HepG2 (cell line): Measurements from ENCODE around the gene GMEB2. TPM values are rescaled to one million over a fixed set of nuclear protein-coding genes. Genes with fewer than 3 reads are reported as not detected.

Experiments
- ARID3A ChIP-seq: IDR thresholded peaks from 2 replicates; pipeline ENCODE4 v1.6.1; 2012; ENCODE audit warnings: low read depth, low read length, improper control_type of control experiment
- CHD4 ChIP-seq: fragments of 200-600 bp; sonication (generic); IDR thresholded peaks from 2 replicates; pipeline ENCODE4 v1.7.0; 2017; ENCODE audit warnings: mild to moderate bottlenecking, low read length, borderline replicate concordance
- FLYWCH1 ChIP-seq: sonication (generic); formaldehyde crosslinking; IDR thresholded peaks from 2 replicates; pipeline ENCODE4 v1.8.1; 2023; ENCODE audit warnings: mild to moderate bottlenecking, missing genetic modification reagents
- ISL2 ChIP-seq: sonication (generic); formaldehyde crosslinking; IDR thresholded peaks from 2 replicates; pipeline ENCODE4 v1.5.0; 2020; ENCODE audit warnings: missing genetic modification reagents
- KMT2A ChIP-seq: sonication (generic); formaldehyde crosslinking; IDR thresholded peaks from 2 replicates; pipeline ENCODE4 v1.4.0; 2020; ENCODE audit warnings: missing genetic modification reagents
- PAX8 ChIP-seq: sonication (generic); formaldehyde crosslinking; IDR thresholded peaks from 2 replicates; pipeline ENCODE4 v1.8.0; 2022; ENCODE audit warnings: mild to moderate bottlenecking, missing genetic modification reagents, borderline replicate concordance
- POLR2AphosphoS5 ChIP-seq: IDR thresholded peaks from 2 replicates; pipeline ENCODE4 v1.6.1; 2012; ENCODE audit warnings: low read depth, low read length
- REXO4 ChIP-seq: sonication (generic); formaldehyde crosslinking; IDR thresholded peaks from 2 replicates; pipeline ENCODE4 v1.8.0; 2022; ENCODE audit warnings: missing genetic modification reagents, mild to moderate bottlenecking, borderline replicate concordance
- TEAD3 ChIP-seq: optimal IDR thresholded peaks from 2 replicates; pipeline ENCODE3; 2016; ENCODE audit warnings: borderline replicate concordance
- U2AF1 ChIP-seq: fragments of 200-400 bp; formaldehyde crosslinking; optimal IDR thresholded peaks from 2 replicates; pipeline ENCODE3; 2017; ENCODE audit warnings: mild to moderate bottlenecking, low read depth, low read length
- ZBTB7B ChIP-seq: sonication (generic); formaldehyde crosslinking; IDR thresholded peaks from 2 replicates; pipeline ENCODE4 v1.4.0; 2020; ENCODE audit warnings: missing genetic modification reagents
- ZNF367 ChIP-seq: sonication (generic); formaldehyde crosslinking; IDR thresholded peaks from 2 replicates; pipeline ENCODE4 v1.4.0; 2020; ENCODE audit warnings: missing genetic modification reagents, borderline replicate concordance
- ZNF784 ChIP-seq: sonication (generic); formaldehyde crosslinking; IDR thresholded peaks from 2 replicates; pipeline ENCODE4 v1.5.1; 2020; ENCODE audit warnings: missing genetic modification reagents, mild to moderate bottlenecking, borderline replicate concordance
- polyA plus RNA-seq, 8 experiments: library from polyadenylated mRNA; depleted of rRNA in 3 of 8; stranded (reverse) in 7 of 8; unstranded in 1 of 8; fragments of >200 nt; fragmentation: Illumina TruSeq in 4 of 8; extraction: Trizol in 4 of 8; gene quantifications; 2 replicates each; pipeline versions ENCODE4 v1.2.1 to v1.2.3, GENCODE V29; 2011 to 2016; ENCODE audit warnings: low read depth in 4 of 8, missing spikeins in 1 of 8, mixed read lengths in 1 of 8; ENCODE audit not compliant: insufficient read depth in 1 of 8
- total RNA-seq, 5 experiments: library from RNA; depleted of rRNA; stranded (reverse); fragments of >200 nt; fragmentation: Illumina TruSeq; extraction: Trizol; gene quantifications; 2 replicates each; pipeline ENCODE4 v1.2.3, GENCODE V29; 2016; ENCODE audit warnings: low read depth in 1 of 5
- TF ChIP-seq, protein P1 (sequence below): sonication (generic); formaldehyde crosslinking; IDR thresholded peaks from 2 replicates; pipeline ENCODE4 v1.5.0; 2020; ENCODE audit warnings: missing genetic modification reagents
- TF ChIP-seq, protein P2 (sequence below): IDR thresholded peaks from 2 replicates; pipeline ENCODE4 v1.6.1; 2016; ENCODE audit warnings: low read depth, missing genetic modification reagents, missing compliant biosample characterization
- TF ChIP-seq, protein P3 (sequence below): sonication (generic); formaldehyde crosslinking; IDR thresholded peaks from 2 replicates; pipeline ENCODE4 v1.8.0; 2022; ENCODE audit warnings: missing genetic modification reagents, mild to moderate bottlenecking, moderate library complexity, borderline replicate concordance

GMEB2 gene
- total and polyA plus RNA-seq, 2 of the 13 experiments (the other 11 are each of a cell fraction or from before 2014, with no cell fraction given) = 10.6 to 12.4 TPM

DNA sequence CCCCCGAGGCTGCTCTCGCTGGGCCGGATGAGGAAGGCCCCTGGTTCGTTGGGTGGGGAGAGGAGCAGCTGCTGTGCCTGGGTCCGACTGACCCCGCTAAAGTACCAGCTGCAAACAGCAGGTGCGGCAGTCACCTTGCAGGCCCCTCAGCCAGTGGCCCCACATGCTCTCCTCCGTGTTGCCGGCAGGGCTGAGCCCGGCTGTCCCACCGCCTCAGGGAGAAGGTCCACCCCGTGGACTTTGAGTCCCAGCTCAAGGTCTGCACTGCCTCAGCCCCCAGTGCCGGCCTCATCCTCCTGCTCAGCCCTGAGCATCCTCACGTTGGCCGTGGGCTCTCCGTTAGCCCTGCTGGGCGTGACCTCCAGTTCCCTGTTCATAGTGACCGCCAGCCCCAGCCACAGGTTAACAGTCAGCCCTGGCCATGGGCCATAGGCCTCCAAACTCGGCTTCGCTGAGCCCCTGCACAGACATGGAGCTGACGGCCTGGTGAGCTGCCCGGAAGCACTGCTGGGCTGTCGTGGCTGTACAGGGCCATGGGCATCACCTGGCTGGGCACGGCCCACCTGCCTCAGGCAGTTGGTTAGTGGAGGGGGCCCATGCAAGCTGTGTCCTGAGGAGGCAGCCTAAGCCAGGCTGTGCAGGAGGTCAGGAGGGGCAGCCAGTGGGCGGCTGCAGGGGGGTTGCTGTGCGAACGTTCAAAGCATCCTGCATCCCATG, 82.5 kb downstream of the GMEB2 start (continued):
- TF ChIP-seq U2AF1 (no peak), FLYWCH1 (no peak), ZNF367 (no peak), PAX8 (CRISPR knock-in tag) (no peak), REXO4 (CRISPR knock-in tag) (no peak), CHD4 (no peak), ISL2 (no peak), ZBTB7B (CRISPR knock-in tag) (no peak), POLR2AphosphoS5 (no peak), TEAD3 (CRISPR knock-in tag) (no peak), ZNF784 (CRISPR knock-in tag) (no peak), ARID3A (no peak), KMT2A (CRISPR knock-in tag) (no peak)
- TF ChIP-seq, protein P1, sequence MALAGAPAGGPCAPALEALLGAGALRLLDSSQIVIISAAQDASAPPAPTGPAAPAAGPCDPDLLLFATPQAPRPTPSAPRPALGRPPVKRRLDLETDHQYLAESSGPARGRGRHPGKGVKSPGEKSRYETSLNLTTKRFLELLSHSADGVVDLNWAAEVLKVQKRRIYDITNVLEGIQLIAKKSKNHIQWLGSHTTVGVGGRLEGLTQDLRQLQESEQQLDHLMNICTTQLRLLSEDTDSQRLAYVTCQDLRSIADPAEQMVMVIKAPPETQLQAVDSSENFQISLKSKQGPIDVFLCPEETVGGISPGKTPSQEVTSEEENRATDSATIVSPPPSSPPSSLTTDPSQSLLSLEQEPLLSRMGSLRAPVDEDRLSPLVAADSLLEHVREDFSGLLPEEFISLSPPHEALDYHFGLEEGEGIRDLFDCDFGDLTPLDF (CRISPR knock-in tag) = no peak
- TF ChIP-seq, protein P2, sequence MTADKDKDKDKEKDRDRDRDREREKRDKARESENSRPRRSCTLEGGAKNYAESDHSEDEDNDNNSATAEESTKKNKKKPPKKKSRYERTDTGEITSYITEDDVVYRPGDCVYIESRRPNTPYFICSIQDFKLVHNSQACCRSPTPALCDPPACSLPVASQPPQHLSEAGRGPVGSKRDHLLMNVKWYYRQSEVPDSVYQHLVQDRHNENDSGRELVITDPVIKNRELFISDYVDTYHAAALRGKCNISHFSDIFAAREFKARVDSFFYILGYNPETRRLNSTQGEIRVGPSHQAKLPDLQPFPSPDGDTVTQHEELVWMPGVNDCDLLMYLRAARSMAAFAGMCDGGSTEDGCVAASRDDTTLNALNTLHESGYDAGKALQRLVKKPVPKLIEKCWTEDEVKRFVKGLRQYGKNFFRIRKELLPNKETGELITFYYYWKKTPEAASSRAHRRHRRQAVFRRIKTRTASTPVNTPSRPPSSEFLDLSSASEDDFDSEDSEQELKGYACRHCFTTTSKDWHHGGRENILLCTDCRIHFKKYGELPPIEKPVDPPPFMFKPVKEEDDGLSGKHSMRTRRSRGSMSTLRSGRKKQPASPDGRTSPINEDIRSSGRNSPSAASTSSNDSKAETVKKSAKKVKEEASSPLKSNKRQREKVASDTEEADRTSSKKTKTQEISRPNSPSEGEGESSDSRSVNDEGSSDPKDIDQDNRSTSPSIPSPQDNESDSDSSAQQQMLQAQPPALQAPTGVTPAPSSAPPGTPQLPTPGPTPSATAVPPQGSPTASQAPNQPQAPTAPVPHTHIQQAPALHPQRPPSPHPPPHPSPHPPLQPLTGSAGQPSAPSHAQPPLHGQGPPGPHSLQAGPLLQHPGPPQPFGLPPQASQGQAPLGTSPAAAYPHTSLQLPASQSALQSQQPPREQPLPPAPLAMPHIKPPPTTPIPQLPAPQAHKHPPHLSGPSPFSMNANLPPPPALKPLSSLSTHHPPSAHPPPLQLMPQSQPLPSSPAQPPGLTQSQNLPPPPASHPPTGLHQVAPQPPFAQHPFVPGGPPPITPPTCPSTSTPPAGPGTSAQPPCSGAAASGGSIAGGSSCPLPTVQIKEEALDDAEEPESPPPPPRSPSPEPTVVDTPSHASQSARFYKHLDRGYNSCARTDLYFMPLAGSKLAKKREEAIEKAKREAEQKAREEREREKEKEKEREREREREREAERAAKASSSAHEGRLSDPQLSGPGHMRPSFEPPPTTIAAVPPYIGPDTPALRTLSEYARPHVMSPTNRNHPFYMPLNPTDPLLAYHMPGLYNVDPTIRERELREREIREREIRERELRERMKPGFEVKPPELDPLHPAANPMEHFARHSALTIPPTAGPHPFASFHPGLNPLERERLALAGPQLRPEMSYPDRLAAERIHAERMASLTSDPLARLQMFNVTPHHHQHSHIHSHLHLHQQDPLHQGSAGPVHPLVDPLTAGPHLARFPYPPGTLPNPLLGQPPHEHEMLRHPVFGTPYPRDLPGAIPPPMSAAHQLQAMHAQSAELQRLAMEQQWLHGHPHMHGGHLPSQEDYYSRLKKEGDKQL (CRISPR knock-in tag) = no peak
- TF ChIP-seq, protein P3, sequence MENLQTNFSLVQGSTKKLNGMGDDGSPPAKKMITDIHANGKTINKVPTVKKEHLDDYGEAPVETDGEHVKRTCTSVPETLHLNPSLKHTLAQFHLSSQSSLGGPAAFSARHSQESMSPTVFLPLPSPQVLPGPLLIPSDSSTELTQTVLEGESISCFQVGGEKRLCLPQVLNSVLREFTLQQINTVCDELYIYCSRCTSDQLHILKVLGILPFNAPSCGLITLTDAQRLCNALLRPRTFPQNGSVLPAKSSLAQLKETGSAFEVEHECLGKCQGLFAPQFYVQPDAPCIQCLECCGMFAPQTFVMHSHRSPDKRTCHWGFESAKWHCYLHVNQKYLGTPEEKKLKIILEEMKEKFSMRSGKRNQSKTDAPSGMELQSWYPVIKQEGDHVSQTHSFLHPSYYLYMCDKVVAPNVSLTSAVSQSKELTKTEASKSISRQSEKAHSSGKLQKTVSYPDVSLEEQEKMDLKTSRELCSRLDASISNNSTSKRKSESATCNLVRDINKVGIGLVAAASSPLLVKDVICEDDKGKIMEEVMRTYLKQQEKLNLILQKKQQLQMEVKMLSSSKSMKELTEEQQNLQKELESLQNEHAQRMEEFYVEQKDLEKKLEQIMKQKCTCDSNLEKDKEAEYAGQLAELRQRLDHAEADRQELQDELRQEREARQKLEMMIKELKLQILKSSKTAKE (CRISPR knock-in tag) = no peak
